NCI-H69 (cell line): Measurements from ENCODE around the gene MTIF2.
"Not testable (repeated sequence)": the region's sequence is repeated elsewhere in the genome, so short reads cannot be mapped to it uniquely, and the experiment has no call there.

ENCODE experiments used
- DNase-seq: peaks from one replicate; lab custom pipeline; 2025; lab: John Stamatoyannopoulos, UW

The MTIF2 gene, protein sequence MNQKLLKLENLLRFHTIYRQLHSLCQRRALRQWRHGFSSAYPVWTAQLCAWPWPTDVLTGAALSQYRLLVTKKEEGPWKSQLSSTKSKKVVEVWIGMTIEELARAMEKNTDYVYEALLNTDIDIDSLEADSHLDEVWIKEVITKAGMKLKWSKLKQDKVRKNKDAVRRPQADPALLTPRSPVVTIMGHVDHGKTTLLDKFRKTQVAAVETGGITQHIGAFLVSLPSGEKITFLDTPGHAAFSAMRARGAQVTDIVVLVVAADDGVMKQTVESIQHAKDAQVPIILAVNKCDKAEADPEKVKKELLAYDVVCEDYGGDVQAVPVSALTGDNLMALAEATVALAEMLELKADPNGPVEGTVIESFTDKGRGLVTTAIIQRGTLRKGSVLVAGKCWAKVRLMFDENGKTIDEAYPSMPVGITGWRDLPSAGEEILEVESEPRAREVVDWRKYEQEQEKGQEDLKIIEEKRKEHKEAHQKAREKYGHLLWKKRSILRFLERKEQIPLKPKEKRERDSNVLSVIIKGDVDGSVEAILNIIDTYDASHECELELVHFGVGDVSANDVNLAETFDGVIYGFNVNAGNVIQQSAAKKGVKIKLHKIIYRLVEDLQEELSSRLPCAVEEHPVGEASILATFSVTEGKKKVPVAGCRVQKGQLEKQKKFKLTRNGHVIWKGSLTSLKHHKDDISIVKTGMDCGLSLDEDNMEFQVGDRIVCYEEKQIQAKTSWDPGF

DNA sequence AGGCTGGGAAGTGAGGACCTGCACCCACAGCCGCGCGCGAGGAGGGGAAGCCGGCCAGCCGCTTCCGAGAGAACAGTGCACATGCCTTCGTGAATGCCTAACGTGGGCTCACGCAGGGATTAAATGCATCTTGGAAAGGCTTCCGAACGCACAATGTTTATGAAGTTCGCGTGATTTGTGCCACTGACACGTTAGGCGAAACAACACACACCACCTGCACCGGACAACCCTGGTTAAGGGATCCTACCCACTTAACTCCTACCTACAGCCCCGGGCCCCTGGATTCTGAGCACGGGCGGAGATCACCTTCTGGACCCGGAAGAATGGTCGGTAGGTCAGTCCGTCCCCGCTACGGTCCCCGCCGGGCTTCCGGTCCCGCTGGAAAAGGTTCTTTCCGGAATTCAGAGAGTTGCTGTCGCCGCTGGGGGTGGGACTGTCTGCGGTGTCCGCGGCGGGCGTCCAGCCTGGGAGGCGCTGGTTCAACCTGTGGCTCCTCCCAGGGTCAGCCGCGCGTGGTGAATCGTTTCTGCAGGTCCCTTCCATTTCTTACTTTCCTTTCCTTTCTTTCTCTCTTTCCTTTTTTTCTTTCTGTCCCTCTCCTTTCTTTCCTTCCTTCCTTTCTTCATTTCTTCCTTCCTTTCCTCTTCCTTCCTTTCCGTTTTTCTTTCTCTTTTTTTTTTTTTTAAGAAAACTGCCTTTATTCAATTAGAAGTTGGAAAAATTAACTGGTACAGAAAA, at the start of gene MTIF2:
Gene MTIF2 (minus strand): TSS at position 325 of the 738 bp plus-strand sequence. CDS start 5,373 bp downstream, outside the sequence.
- peak; percentile 93 for DNase-seq

DNA sequence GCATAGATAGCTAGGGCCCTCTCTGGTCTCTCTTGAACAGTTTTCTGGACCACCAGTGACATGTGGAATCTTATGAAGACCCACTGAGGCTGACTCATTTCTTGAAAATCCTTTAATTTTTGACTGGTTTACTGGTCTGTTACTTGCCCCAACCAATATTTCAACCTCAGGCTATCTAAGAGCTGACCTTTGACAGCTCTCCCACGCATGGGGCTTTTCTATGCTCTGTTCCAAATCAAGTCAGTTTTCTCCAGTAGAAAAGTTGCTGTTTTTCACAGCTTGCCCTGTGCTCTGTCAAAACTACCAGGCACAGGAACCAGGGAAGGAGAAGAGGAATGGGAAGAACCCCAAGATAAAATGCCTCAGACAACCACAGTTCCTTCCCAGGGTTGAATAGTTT, 46.0 kb upstream of the MTIF2 start:
- no peak for DNase-seq

DNA sequence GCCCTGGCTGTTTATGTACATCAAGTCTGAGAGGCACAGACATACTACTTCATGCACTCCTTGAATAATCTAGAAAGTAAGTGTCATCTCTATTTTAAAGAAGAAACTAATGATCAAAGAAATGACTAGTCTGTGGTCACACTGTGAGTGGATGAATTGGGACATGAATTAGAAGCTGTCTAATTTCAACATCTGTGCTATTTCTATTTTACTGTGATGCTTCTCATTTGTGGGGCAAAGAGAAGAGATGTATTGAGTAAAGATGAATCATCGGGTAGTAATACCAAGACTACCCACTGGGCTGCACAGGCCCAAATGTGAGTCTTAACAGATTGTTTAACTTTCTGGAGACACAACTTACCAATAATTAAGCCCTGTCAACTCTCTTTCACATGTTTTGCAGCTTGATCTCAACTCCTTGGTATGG, 42.4 kb upstream of the MTIF2 start:
- DNase-seq = no peak

DNA sequence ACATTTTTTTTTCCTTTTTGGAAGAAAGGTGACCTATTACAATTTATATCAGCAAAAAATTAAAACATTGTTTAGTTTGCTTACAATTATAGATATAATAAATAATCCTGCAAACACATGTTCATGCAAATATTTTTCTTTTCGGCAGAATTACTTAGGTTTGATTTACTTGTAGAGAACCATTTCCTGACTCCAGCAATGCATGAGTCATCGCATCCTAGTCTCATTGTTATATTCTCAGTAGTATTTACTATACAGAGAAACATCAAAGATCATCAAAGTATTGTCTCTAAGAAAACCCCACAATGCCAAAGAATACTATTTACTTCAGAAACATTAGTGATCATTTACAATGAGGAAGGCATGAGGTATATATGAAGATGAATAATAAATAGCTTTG, 40.4 kb upstream of the MTIF2 start:
- DNase-seq = no peak

DNA sequence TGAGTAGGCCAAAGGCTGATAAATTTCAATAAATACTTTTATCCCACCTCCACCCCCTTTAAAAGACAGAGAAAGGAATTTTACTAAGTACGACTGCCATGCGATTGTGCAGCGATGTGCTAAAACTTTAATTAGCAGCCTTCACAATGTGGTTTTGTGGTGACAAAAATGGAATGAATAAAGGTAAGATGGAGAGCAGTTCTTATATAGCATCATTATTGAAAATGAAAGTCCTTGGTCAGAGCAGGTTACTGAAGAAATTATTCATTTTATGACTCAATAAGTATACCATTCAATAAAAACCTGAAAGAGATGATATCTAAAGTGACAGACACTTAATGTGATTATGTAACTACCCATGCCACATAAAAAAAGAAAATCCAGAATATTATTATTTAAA, 33.2 kb upstream of the MTIF2 start:
- DNase-seq = no peak

DNA sequence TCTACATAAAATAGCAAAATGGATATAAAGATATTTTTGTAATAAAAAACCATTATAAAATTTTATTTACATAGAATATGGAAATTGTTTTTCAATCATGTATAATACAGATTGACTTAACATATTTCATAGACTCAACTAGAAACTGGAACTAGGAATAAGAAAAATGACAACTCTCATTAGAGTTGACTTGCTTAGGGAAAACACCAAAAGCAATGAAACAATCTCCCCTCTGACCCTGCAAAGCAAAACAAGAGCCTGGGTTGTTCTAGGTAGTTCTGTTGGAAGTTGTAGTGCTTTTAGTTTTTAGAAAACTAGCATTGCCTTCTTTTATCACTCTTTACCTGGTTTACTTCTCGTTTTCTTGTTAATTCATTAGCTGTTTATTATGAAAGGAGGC, 32.2 kb upstream of the MTIF2 start:
- no peak for DNase-seq

DNA sequence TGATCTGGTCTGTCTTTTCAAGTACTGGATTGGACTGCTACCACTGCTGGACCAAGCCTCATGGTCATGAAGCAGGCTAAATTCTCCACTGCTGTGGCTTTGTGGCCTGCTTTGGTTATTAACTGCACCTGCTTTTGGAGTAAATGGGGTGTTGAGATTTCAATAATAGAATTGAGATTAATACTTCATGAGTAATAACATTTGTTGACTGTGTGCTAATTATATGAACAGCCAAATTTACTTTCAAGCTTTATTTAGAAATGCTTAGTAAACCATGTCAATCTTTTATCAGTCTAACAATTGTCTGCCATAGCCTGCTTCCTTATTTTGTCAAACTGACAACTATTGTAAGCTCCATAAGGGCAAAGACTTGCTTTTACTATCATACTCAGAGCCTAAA, 27.4 kb upstream of the MTIF2 start:
- no peak for DNase-seq

DNA sequence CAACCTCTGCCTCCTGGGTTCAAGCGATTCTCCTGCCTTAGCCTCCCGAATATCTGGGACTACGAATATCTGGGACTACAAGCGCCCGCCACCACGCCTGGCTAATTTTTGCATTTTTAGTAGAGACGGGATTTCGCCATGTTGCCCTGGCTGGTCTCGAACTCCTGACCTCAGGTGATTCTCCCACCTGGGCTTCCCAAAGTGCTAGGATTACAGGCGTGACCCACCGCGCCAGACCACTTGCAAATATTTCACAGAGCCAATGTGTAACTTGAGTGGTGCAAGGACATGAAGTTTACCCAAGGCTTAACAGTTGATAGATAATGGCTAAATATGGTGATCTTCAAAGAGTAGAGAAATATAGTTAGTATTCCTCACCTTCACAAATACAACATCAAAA, 14.1 kb upstream of the MTIF2 start:
- DNase-seq = no peak

DNA sequence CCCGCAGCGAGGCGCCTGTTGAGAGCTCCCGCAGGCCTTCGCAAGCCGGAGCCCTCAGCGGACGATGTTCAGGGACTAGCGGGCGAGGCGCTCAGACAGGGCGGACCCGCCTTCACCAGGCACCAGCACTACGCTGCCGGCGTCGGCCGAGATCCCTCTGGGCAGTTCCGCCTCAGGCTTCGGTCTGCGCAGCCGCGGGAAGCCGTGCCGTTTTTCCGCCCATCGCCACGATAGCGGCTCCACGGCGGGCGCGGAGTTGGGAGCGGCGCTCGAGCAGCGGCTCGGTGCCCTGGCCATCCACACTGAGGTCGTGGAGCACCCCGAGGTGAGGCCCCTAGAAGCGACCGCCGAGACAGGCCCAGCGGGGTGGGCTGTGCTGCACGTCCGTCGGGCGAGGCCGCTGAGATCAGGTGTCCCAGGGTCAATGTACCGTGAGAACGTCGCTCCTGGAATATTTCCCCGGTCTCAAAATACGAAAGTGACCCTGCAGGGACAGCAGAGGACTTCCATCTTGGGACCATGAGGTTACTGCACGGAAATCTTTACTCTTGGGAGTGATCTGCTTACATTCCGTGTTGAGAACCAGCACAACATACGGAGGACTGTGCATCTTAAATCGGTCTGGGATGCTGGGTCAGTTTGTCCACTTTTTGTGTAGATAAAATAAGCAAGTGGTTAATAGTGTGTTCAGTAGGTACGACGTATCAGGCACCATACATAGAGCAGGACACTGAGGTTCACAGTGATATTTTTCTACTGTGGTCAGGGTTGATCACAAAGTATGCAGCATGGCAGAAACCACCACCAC, 13.3 kb upstream of the MTIF2 start:
- DNase-seq = peak; percentile 85

DNA sequence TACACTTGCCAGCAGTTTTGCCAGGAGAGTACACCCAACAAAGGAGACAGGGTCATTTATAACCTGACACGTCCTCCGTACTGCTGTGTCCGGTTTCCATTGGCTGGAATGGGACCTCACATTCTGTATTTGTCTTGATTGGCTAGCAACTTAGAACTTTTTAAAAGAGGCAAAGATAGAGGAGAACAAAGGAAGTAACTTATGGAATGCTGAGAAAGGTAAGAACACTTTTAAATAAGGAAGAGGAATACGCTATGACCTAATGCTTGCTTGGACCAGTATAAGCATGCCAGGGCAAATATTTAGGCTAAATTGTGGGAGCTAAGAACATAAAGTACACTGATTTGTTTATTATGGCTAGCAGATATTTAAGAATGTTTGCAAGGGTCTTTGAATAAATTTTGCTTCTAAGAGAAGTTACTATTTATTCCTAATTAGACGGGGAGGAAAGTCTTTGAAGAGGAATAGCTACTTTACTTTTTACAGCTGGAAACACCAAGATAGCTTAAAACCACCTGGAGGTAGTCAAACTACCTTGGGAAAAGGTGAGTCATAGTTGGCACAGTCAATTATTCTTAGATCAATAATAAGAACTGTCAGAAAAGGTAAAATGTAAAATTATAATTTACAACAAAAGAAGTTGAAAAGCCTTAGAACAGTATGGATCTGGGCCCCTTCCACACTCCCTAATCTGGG, 12.0 kb upstream of the MTIF2 start:
- DNase-seq = not testable (repeated sequence)

DNA sequence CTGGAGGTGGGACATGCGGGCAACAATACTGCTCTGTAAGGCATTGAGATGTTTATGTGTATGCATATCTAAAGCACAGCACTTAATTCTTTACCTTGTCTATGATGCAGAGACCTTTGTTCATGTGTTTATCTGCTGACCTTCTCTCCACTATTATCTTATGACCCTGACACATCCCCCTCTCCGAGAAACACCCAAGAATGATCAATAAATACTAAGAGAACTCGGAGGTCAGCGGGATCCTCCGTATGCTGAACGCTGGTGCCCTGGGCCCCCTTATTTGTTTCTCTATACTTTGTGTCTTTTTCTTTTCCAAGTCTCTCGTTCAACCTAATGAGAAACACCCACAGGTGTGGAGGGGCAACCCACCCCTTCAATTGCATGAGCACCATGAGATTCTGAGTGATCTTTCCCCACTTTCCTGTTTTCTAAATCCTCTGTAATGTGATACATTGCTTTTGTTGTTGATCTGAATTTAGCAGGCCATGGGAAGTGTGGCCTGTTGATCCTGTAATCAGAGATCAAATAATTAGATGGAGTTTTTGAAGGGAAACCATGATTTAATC, 10.9 kb upstream of the MTIF2 start:
- not testable (repeated sequence) for DNase-seq

DNA sequence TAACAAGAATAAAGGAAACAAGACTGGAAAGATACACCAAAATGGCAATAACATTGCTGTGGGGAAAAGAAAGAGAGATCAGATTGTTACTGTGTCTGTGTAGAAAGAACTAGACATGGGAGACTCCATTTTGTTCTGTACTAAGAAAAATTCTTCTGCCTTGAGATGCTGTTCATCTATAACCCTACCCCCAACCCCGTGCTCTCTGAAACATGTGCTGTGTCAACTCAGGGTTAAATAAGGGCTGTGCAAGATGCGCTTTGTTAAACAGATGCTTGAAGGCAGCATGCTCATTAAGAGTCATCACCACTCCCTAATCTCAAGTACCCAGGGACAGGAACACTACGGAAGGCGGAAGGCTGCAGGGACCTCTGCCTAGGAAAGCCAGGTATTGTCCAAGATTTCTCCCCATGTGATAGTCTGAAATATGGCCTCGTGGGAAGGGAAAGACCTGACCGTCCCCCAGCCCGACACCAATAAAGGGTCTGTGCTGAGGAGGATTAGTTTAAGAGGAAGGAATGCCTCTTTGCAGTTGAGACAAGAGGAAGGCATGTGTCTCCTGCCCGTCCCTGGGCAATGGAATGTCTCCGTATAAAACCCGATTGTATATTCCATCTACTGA, 10.3 kb upstream of the MTIF2 start:
- DNase-seq = not testable (repeated sequence)

DNA sequence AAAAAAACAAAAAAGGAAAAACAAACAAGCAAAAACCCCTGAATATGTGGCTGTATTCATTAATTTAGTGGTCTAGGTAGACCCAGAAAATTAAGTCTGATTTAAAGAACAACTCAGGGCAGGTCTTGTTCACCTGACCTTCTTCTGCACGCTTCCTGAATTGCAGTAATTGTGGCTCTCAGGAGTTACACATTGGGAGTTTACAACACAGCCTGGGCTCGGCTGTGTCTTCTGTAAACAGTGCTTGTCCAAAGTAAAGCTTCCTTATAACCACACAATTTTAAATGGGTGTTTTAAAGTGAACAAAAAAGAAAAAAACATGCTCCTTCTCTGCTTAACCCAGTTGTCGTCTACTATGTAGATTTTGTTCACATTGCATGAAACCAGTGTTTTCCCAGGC, 8.3 kb upstream of the MTIF2 start:
- no peak for DNase-seq

DNA sequence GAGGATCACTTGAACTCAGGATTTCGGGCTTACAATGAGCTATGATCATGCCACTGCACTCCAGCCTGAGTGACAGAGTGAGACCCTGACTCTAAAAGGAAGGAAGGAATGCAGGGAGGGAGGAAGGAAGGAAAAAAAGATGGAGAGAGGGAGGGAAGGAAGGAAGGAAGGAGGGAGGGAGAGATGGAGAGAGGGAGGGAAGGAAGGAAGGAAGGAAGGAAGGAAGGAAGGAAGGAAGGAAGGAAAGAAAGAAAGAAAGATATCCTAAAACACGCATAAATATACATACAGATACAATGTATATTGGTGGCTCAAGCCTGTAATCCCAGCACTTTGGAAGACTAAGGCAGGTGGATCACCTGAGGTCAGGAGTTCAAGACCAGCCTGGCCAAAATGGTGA, 5.3 kb upstream of the MTIF2 start:
- DNase-seq = not testable (repeated sequence)

DNA sequence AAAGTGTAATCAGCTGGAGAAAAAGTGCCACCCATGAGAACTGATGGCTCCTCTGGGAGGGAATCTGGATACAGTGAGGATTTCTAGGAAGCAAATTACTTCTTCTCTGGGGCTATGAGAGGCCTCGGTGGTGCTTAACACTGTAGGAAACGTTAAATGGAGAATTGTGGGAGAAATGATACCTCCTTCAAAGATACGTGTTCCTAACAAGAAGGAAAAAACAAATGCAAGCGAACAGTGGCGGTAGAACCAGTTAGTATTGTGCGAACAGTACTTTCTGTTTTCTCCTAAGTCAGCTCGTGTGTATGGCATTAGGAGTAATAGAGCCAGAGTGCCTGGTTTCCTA, 587 bp upstream of the MTIF2 start:
- DNase-seq = peak; percentile 5

DNA sequence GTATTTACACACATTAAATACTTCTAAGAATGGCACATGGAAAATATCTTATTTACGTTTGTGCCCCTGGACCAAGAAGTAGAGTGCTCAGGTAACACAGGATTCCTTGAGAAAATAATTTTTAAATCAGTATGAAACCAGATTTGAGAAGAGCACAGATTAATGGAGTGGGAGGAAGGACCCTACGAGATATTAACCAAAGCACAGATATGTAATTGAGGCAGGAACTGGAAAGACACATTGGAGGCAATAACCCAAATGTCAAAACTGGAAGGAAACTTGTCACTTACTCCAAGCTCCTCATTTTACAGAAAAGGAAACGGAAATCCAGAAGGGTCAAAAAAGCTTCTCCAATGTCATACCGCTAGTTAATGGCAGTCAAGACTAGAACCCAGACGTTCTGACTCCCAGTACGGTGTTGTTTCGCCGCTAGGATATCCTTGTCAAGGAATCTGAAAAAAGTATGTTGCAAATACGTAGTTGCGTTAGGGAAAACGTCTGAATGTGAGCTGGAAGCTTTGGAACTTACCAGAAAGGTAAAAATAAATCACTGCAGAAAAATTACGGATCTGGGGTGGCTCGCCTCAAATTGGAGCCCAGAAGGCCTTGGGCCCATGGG, 634 bp downstream of the MTIF2 start:
- peak; percentile 30 for DNase-seq

DNA sequence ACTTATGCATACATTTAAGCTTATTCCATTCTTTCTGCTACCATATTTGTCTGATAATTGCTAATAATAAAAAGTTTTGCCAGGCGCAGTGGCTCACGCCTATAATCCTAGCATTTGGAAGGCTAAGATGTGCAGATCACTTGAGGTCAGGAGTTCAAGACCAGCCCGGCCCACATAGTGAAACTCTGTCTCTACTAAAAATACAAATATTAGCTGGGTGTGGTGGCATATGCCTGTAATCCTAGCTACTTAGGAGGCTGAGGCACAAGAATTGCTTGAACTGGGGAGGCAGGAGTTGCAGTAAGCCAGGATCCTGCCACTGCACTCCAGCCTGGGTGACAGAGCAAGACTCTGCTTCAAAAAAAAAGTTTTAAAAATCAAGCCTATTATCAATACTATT, 9.4 kb downstream of the MTIF2 start:
- DNase-seq = not testable (repeated sequence)

DNA sequence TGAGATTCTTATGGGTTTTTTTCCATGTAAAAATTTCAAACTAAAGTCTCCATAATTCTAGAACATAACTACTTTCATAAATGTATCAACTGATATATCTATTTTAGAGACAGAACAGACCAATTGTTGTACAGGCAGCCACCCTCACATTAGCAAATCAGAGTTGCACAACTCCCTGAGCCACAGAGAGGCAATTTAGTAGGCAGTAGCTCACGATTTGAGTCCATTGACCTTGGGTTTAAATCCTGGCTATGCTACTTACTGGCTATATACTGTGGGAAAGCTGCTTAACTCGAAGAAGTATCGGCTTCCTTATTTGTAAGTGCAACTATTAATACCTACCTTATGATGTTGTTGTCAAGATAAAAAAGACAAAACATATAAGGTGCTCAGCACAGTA, 16.2 kb downstream of the MTIF2 start:
- no peak for DNase-seq

DNA sequence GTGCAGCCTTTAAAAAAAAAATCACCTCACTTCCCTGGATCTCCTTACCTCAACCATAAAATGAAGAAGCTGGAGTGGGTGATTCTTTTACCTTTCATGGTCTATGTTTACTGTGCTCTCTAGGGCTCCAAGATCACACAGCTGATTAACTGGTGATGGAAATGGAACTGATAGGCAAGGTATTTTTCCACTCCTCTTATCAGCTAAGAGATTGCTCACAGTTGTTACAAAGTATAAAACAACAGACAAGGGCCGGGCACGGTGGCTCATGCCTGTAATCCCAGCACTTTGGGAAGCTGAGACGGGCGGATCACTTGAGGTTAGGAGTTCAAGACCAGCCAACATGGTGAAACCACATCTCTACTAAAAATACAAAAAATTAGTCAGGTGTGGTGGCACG, 22.0 kb downstream of the MTIF2 start:
- DNase-seq = no peak

DNA sequence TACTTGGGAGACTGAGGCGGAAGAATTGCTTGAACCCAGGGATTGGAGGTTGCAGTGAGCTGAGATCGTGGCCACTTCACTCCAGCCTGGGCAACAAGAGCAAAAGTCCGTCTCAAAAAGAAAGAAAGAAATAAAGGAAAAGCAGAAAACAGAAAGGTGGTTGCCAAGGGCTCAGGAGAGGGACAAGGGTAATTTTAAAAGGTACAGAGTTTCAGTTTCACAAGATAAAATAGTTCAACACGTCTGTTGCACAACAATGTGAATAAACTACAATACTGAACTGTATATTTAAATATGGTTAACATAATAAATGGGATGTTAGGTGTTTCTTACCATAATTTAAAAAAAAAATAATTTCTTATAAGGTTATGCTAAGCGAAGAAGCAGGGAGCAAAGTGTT, 23.6 kb downstream of the MTIF2 start:
- DNase-seq = no peak
